Skin of body (tissue), 2 donors: ENCODE measurements around the gene SVOP. TPM values are rescaled to one million over a fixed set of nuclear protein-coding genes. Genes with fewer than 3 reads are reported as not detected.
"Not testable (repeated sequence)": the region's sequence is repeated elsewhere in the genome, so short reads cannot be mapped to it uniquely, and the experiment has no call there.

Experiments used
- DNase-seq: peaks from one replicate; lab custom pipeline; 2025; lab: John Stamatoyannopoulos, UW
- total RNA-seq: library from RNA; depleted of rRNA; stranded (reverse); fragments of >200 nt; gene quantifications from one replicate; pipeline ENCODE4 v1.2.3, GENCODE V29; 2014

The SVOP gene
- total RNA-seq, 1 donor from 2014 or later, result 0.30 TPM

DNA sequence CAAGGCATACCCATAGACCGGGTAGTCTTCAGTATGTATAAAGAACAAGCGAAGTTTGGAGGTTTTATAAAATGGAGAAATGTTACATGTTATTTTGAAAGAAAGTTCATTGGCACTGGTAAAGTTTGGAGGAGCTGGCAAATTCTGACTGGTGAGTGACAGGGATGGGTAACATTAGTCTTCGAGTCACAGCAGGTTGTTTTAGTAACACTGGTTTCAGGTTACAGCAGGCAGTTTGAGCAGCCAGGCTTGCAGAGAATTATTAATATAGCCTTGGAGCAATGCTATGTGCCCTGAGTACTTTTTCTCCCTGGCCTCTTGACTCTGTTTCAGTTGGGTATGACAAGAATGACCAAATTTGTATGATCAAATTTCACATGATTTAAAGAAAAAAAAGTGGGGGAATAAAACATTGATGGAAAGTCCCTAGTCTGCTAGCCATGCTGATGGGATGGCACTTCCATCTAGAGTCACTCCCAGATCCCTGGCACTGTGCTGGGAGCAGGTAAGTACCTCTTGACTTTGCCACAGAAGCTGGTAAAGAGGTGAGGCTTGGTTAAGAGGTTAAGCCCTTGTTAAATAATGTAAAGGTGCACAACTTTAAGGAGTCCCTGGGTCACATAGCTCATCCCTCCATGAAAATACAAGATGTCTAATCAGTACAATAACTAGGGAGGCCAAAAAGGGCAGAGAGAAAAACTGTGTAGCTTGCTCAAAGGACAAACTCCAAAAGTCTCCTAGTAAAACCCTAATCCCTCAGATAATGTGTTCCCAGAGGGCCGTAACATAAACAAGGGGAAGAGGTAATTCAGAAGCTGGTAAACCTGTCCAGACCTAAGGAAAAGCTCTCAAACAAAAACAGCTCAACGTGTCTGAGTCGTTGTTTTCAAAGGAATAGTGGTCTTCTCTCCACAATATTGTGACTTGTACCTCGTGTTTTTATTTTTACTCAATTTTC, 12.7 kb upstream of the SVOP start:
- no peak for DNase-seq

DNA sequence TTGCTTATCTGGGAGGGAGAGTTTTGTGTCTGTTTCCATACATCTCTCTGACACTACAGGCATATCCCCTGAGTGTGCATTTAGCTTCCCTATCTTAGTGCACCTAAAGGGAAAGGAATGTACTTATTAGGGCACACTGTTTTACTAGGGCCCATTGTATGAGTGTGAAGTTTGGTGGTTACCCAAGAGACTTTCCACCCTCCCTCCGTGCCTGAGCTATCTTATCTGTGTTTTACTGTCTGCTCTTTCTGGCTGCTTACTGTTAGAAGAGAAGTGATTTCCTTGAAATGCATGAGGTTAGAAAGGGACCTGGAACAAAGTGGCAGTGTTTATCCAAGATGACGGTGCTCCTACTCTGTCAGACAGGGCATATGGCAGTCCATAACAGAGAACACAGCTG, 8.5 kb upstream of the SVOP start:
- no peak for DNase-seq

DNA sequence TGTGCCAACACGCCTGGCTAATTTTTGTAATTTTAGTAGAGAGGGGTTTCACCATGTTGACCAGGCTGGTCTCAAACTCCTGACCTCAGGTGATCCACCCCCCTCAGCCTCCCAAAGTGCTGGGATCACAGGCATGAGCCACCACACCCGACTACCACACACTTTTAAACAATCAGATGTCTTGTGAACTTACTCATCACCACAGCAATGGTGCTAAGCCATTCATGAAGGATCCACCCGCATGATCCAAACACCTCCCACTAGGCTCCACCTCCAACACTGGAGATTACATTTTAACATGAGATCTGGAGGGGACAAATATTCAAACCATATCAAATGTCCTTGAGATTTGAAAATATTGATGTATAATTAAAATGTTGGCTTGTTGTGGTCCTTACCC, 7.8 kb upstream of the SVOP start:
- not testable (repeated sequence) for DNase-seq

DNA sequence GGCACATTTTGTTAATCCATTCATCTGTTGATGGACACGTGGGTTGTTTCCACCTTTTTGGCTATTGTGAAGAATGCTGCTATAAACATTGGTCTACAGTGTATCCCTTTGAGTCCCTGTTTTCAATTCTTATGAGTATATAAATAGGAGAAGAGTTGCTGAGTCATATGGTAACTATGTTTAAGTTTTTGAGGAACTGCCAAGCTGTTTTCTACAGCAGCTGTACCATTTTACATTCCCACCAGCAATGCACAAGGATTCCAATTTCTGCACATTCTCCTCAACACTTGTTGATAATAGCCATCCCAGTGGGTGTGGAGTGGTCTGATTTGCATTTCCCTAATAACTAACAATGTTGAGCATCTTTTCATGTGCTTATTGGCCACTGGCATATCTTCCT, 6.9 kb upstream of the SVOP start:
- no peak for DNase-seq

DNA sequence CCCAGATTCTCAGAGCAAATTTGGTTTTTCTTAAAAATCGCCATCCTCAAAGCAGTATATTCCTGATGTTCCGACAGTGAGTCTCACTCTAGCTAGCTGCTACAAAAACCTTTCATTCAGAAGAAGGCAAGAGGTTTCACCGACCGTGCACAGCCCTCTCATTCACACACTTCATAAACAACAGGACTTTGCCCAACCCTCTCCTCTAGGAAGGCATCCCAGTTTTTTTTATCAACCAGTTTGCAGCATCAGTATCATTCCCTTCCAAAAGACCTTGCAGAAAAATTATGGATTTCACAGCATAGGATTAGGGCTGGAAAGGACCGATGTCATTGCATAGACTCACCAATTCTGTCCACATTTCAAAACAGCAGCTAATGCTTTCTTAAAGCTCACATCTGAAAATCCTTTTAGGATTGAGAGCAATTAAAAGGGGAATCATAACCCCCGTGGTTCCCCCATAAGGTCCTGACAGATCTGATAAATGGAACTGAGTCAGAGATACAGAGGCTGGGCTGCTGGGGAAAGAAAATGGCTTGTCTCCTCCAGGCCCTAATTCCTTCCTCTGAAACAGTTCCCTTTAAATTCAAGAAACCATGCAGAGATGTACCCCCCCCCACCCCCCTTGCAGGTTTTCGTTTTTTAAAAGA, 597 bp downstream of the SVOP start:
- no peak for DNase-seq

DNA sequence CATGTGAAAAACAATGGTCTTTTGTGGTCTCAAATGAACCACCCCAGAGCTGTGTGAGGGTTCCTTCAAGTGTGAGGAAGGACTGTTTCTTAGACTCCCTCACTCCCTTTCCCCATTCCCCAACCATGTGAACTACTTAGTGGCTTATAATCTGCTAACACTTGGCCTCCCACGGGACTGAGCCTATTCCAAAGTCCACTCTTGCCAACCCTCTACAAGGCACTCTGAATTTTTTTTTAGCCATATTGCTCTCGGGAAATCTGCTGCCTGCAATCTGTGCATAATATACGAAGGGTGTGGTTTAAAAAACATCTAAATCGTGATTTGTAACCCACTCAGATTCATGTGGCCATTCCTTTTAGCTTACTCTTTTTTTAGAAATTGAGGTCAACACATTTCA, 2.6 kb downstream of the SVOP start:
- DNase-seq, result no peak

DNA sequence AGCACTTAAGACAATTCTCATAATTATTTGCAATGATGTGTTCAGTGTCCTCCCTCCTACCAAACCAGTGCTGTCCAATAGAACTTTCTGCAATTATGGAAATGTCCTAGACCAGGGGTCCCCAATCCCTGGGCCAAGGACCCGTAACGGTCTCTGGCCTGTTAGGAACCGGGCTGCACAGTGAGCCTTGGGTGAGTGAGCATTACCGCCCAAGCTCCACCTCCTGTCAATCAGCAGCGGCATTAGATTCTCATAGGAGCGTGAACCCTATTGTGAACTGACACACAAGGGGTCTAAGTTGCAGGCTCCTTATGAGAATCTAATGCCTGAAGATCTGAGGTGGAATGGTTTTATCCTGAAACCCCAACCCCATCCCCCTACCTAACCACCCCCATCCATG, 3.9 kb downstream of the SVOP start:
- DNase-seq, result no peak

DNA sequence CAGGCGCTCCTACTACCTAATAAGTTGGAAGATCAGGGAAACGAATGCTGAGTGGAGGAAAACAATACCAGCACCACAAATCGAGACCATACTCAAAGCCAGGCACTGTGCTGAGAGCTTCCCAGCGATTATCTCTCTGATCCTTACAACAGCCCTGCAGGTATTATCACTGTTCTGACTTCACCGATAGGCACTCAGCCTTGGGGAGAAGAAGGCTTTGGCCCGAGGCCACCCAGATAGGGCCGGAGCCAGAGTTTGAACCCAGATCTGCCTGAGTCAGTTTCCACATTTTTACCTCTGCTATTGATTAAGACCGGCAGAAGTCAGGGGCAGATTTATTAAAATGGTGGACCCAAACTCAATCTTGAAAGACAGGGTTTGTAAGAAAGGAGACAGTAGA, 4.9 kb downstream of the SVOP start:
- DNase-seq, result no peak

DNA sequence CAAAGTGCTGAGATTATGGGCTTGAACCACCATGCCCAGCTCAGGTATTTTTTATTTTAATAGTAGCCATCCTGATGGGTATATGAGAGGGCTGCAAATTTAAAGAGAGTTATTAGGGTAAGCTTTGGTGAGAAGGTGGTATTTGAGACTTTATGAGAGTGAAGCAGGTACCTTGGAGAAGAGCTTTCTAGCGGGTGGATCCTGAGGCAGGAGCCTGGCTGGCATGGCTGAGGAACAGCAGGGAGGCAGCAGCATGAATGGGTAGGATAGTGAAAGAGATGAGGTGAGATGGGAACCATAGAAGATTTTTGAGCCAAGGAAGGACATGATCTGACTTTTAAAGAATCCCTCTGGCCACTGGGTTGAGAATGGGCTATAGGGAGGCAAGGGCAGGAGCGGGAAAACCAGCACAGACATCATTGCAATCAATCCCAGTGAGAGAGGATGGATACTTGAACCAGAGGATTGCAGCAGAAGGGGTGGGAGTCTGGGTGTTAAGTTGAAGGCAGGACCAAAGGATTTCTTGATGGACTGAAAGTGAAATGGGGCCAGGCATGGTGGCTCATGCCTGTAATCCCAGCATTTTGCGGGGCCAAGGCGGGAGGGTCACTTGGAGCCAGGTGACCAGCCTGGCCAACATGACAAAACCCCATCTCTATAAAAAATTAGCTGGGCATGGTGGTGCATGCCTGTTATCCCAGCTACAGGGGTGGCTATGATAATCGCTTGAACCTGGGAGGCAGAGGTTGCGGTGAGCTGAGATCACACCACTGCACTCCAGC, 5.7 kb downstream of the SVOP start:
- DNase-seq, result no peak

DNA sequence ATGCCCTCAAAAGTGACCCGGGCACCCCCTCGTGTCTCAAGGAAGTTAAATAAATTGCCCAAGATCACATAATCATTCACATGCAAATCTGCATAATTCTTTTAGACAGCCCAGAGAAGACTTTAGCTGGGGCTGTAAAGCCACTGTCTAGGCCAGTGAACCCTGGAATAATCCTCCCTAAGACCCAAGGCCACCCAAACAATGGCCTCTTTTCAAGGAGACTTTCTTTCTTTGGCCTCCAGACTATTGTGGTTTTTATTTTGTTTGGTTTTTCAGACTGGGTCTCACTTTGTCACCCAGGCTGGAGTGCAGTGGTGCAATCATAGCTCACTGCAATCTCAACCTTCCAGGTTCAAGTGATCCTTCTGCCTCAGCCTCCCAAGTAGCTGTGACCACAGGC, 10.6 kb downstream of the SVOP start:
- no peak for DNase-seq

DNA sequence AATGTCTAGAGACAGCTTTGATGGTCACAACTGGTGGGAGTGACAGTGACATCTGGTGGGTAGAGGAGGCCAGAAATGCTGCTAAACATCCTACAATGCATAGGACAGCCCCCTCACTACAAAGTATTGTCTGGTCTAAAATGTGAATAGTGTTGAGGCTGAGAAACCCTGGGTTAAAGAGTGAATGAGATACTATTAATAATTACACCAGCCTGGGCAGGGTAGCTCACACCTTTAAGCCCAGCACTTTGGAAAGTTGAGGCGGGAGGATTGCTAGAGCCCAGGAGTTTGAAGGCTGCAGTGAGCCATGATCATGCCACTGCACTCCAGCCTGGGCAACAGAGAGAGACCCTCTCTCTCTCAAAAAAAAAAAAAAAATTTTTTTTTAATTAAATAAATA, 11.1 kb downstream of the SVOP start:
- DNase-seq, result no peak

DNA sequence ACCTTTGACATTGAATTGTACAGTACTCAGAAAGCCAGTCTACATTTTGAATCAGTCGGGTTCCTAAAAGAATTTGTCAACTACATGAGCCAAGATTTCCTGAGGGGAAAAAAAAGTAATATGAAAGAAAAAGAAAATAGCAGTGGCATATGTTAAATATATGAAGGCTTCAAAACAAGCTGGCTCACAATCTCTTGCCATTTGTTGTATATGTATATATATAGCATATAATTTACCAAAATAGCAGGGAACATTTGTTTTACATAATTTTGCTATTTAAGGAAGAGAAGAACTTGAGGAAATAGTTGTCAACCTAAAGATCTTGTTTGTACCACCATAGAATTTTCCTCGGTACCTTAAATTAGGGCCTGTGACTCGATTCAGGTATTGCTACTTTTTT, 16.9 kb downstream of the SVOP start:
- DNase-seq, result no peak

DNA sequence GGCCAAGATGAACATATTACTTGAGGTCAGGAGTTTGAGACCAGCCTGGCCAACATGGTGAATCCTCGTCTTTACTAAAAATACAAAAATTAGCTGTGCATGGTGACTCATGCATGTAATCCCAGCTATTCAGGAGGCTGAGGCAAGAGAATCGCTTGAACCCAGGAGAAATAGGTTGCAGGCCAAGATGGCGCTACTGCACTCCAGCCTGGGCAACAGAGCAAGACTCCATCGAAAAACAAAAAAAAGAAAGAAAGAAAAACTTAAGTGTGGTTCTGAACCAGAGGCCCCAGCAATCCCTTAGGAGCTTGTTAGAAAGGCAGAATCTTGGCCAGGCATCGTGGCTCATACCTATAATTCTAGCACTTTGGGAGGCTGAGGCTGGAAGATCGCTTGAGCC, 24.5 kb downstream of the SVOP start:
- no peak for DNase-seq

DNA sequence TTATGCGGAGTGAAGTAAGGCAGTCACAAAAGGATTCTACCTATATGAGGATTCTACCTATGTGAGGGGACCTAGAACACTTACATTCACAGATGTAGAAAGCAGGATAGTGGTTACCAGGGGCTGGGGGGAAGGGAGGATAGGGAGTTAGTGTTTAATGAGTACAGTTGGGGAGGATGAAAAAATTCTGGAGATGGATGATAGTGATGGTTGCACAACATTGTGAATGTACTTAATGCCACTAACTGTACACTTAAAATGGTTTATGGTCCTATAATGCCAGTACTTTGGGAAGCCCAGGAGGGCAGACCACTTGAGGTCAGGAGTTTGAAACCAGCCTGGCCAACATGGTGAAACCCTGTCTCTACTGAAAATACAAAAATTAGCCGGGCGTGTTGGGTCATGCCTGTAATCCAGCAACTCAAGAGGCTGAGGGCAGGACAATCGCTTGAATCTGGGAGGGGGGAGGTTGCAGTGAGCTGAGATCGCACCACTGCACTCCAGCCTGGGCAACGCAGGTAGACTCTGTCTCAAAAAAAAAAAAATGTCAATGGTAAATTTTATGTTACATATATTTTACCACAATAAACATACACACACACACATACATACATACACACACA, 25.4 kb downstream of the SVOP start:
- DNase-seq, result no peak

DNA sequence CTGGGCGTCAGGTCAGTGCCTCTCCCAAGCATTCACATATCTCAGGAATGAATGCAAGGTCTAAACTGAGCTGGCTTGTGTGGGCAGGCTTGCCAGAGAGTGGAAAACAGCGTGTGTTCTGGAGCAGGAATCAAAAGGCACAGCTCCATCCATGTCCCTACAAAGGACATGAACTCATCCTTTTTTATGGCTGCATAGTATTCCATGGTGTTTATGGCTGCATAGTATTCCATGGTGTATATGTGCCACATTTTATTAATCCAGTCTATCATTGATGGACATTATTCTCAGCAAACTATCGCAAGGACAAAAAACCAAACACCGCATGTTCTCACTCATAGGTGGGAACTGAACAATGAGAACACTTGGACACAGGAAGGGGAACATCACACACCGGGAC, 30.8 kb downstream of the SVOP start:
- DNase-seq, result not testable (repeated sequence)

DNA sequence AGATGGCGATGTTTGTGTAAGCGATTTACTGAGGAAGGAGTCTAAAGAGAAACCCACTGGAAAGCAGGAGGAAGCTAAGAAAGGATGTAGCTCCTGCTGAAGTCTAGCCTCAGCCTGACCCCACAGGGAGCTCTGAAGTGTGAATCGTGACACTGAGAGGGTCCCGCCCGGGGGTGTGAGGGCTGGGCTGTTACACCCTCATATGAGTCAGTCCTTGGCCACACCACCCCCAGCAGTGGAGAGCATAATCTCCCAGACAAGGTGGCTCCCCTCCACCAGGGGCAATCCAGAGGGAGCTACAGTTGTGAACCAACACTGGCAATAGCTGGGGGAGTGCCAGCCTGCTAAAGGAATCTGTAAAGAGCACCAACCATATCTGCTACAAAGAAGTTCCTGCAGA, 31.5 kb downstream of the SVOP start:
- no peak for DNase-seq

DNA sequence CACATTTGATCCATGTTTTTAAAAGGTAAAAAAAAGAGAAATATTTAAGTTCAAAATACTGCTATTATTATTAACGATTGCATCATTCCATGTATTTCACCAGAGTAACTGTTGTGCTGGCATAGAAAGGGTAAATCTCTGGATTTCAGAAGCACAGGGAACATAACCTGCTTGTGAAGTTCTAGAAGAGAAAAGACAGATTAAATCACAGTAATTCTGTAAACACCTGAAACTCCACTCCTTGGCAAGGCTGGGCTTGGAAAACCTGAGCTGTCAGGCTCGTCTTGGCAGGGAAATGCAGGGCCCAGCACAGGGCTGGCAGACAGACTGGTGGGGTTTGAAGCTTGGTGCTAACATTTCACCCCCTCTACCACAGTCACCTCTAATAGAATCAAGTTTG, 35.1 kb downstream of the SVOP start:
- DNase-seq, result no peak

DNA sequence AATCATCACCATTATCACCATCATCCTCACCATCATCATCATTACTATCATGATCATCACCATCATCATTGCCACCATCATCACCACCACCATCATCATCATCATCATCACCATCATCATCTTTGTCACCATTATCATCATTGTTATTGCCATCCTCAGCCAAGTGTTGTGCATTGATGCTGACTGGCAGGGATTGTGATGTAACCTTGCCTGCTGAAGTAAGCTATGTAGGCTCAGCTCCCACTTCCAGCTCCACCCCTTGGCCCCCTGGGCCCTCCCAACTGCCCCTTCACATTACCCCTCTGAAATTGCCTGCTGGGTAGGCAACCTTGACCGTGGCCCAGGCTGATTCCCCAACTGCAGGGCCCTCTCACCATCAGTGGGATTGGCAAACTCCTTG, 37.6 kb downstream of the SVOP start:
- DNase-seq, result no peak

DNA sequence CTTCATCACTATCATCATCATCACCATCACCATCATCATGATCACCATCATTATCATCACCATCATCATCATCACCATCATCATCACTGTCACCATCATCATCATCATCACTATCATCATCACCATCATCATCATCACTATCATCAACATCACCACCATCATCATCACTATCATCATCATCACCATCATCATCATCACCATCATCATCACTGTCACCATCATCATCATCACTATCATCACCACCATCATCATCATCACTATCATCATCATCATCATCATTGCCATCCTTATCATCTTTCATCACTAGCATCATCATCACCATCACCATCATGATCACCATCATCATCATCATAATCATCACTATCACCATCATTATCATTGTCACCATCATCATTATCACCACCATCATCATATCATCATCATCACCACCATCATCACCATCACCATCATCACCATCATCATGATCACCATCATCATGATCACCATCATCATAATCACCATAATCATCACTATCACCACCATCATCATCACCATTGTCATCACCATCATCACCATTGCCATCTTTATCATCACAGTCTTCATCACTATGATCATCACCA, 38.1 kb downstream of the SVOP start:
- no peak for DNase-seq

DNA sequence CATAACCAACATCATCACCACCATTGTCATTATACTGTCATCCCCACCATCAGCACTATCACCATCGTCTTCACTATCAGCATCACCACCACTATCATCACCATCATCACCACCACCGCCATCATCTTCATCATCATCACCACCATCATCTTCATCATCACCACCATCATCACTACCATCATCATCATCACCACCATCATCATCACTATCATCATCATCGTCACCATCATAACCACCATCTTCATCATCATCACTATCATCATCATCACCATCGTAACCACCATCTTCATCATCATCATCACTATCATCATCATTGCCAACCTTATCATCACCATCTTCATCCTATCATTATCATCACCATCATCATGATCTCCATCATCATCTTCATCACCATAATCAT, 39.0 kb downstream of the SVOP start:
- no peak for DNase-seq
